ENCODE results near the gene RMND5B.

Gene RMND5B

DNA sequence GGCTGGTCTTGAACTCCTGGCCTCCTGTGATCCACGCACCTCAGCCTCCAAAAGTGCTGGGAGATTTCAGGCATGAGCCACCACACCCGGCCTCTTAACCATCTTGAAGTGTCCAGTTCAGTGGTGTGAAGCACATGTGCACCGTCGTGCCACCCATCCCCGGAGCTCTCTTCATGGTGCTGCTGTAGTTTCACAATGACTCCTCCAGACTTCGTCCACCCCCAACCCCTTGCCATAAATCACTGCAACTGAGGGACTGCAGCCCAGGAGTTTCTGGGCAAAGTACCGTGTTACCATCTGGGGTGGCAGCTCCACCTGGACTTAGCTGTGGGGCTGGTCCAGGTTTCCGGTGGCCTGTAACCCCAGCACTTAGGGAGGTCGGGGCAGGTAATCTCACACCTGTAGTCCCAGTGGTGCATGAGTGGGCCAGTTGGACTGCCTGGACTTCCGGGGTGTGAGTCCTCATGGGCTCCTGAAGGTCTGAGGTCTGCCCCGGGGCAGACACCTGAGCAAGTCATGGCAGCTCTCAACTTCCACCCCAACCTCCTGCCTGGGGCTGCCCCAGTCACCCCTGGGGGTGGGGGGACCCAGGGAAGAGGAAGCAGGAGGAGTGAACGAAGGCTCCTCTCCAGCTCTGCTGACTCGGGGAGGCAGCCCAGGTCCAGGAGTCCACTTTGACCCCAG is 24.1 kb upstream of the RMND5B start:
- H3K27ac Mint-ChIP-seq: no peak overlapping the region
- no peaks in the 10 kb centered on the region for H3K9me3 Mint-ChIP-seq
- peaks cover 55% of the 10 kb centered on the region for H3K27me3 Mint-ChIP-seq
- no peaks in the 10 kb centered on the region for H3K36me3 Mint-ChIP-seq (ENCODE audit: low read depth)
- peaks cover 24% of the 10 kb centered on the region for H3K4me1 Mint-ChIP-seq (ENCODE audit: low read depth)
- intact Hi-C loops (cut with micrococcal nuclease): no loop called here
- no peak overlapping the region for H3K4me3 Mint-ChIP-seq

DNA sequence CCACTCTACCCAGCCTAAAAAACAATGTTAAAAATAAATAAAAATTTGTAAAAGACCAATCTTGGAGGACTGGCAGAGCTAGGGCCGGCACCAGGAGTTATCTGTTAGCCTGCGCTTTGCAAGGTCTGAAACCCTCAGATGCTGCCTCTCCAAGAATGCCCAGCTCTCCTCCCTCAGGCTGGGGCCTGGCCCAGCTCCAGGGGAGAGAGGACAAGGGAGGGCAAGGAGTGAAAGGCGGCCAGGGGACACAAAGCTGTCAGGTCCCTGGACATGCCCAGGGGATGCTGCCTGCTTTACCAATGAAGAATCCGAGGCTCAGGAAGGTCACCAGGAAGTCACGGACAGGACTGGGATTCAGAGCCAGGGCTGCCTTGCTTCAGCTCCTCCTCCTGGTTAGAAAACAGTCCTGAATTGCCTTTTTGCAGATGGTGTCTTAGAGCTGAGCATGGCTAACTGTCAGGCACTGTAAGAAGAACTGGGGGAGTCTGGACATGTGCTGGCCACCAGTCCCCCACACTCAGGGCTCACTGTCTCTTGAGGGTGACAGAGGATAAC is 23.0 kb upstream of the RMND5B start:
- H3K27me3 Mint-ChIP-seq: peaks cover 62% of the 10 kb centered on the region
- H3K4me3 Mint-ChIP-seq: no peak overlapping the region
- H3K36me3 Mint-ChIP-seq (ENCODE audit: low read depth): no peaks in the 10 kb centered on the region
- H3K9me3 Mint-ChIP-seq: no peaks in the 10 kb centered on the region
- intact Hi-C loops (cut with micrococcal nuclease): no loop called here
- H3K27ac Mint-ChIP-seq: no peak overlapping the region
- H3K4me1 Mint-ChIP-seq (ENCODE audit: low read depth): peaks cover 25% of the 10 kb centered on the region

DNA sequence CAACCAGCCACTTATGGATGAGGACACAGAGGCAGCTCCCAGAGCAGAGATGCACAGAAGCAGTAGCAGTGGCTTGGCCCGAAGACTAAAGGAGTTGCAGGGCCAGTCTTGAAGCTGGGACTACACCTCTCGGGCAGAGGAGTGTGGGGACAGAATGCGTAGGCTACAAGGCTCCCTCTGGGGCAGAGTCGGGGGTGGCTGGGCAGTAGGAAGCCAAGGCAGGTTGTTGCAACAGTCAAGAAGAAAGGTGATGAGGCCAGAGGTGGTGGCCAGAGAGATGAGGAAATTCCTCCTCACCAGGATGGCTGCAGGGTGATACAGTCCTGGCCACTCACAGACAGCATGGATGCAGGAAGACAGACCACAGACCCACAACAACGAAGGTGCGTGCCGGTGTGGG is 22.4 kb upstream of the RMND5B start:
- Mint-ChIP-seq H3K36me3 (ENCODE audit: low read depth) (no peaks in the 10 kb centered on the region), H3K27ac (no peak overlapping the region), H3K4me3 (no peak overlapping the region), H3K4me1 (ENCODE audit: low read depth) (peaks cover 28% of the 10 kb centered on the region), H3K9me3 (no peaks in the 10 kb centered on the region), H3K27me3 (peaks cover 65% of the 10 kb centered on the region)
- intact Hi-C loops (cut with micrococcal nuclease): no loop called here

DNA sequence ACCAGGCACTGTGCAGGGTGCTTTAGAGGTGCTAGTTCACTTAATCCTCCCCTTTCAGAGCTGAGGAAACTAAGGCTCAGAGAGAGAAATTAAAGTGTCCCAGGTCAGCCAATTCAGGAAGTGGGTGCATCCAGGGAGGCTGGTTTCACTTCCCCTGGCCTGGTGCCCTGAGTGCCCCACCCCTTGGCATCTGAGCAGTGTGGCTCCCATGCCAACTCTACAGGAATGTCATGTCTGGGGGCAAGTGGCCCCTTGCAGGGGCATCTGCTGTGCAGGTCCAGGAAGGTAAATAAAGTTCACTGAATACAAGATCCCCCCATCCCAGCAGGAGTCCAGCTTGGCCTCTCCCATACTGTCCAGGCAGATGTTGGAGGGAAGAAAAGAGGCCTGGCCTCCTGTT is 21.8 kb upstream of the RMND5B start:
- H3K27me3 Mint-ChIP-seq: peaks cover 64% of the 10 kb centered on the region
- H3K4me1 Mint-ChIP-seq (ENCODE audit: low read depth): peaks cover 30% of the 10 kb centered on the region
- H3K9me3 Mint-ChIP-seq: no peaks in the 10 kb centered on the region
- no peak overlapping the region for H3K4me3 Mint-ChIP-seq
- H3K36me3 Mint-ChIP-seq (ENCODE audit: low read depth): no peaks in the 10 kb centered on the region
- H3K27ac Mint-ChIP-seq: no peak overlapping the region
- intact Hi-C loops (cut with micrococcal nuclease): no loop called here

DNA sequence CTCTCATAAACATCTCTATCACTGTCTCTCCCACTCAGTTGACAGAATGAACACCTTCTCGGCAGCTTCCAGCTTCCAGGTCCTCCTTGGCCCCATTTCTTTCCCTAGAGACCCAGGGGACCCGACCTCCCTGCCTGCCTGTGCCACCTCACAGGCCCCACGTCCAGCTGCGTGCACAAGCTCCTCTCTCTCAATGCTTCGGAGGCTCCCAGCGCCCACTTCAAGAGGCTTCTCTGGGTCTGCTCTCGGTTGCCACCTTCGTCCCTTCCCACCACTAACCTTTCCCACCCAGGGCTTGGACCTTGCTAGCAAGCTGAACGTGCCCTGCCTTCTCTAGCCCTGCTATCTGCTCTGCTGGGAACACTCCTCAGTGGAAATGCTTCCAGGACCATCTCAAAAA is 20.3 kb upstream of the RMND5B start:
- no peaks in the 10 kb centered on the region for H3K9me3 Mint-ChIP-seq
- peaks cover 37% of the 10 kb centered on the region for H3K4me1 Mint-ChIP-seq (ENCODE audit: low read depth)
- peaks cover 71% of the 10 kb centered on the region for H3K27me3 Mint-ChIP-seq
- H3K27ac Mint-ChIP-seq: no peak overlapping the region
- no peak overlapping the region for H3K4me3 Mint-ChIP-seq
- intact Hi-C loops (cut with micrococcal nuclease): no loop called here
- H3K36me3 Mint-ChIP-seq (ENCODE audit: low read depth): no peaks in the 10 kb centered on the region

DNA sequence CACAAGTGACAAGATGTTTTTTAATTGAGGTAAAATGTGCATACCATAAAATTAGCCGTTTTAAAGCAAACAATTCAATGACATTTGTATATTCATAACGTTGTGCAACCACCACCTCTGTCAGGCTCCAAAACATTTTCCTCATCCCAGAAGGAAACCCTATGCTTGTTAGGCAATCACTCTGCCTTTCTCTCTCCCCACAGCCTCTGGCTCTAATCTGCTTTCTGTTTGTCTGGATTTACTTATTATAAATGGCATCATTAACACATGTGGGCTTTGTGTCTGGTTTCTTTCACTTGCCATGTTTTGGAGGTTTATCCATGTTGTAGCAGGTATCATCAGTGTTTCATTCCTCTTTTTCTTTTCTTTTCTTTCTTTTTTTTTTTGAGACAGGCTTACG is 18.9 kb upstream of the RMND5B start:
- no peaks in the 10 kb centered on the region for H3K36me3 Mint-ChIP-seq (ENCODE audit: low read depth)
- H3K27ac Mint-ChIP-seq: no peak overlapping the region
- no peaks in the 10 kb centered on the region for H3K9me3 Mint-ChIP-seq
- H3K4me1 Mint-ChIP-seq (ENCODE audit: low read depth): peaks cover 51% of the 10 kb centered on the region
- intact Hi-C loops (cut with micrococcal nuclease): no loop called here
- H3K27me3 Mint-ChIP-seq: peaks cover 74% of the 10 kb centered on the region
- H3K4me3 Mint-ChIP-seq: no peak overlapping the region

DNA sequence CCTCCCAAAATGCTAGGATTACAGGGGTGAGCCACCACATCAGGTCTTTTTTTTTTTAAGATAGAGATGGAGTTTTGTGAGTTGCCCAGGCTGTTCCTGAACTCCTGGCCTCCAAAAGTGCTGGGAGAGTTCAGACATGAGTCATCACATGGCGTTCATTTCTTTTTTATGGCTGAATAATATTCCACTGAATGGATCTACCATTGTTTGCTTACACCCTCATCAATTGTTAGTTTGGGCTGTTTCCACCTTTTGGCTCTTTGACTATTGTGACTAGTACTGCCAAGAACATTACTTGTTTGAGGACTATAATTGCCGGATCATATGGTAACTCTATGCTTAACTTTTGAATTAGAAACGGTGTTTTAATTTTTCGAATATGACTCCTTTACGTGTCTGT is 18.3 kb upstream of the RMND5B start:
- Mint-ChIP-seq H3K4me3 (peak overlapping the region; percentile 58), H3K36me3 (ENCODE audit: low read depth) (no peaks in the 10 kb centered on the region), H3K9me3 (no peaks in the 10 kb centered on the region), H3K27ac (no peak overlapping the region), H3K27me3 (peaks cover 77% of the 10 kb centered on the region), H3K4me1 (ENCODE audit: low read depth) (peaks cover 52% of the 10 kb centered on the region)
- intact Hi-C loops (cut with micrococcal nuclease): no loop called here

DNA sequence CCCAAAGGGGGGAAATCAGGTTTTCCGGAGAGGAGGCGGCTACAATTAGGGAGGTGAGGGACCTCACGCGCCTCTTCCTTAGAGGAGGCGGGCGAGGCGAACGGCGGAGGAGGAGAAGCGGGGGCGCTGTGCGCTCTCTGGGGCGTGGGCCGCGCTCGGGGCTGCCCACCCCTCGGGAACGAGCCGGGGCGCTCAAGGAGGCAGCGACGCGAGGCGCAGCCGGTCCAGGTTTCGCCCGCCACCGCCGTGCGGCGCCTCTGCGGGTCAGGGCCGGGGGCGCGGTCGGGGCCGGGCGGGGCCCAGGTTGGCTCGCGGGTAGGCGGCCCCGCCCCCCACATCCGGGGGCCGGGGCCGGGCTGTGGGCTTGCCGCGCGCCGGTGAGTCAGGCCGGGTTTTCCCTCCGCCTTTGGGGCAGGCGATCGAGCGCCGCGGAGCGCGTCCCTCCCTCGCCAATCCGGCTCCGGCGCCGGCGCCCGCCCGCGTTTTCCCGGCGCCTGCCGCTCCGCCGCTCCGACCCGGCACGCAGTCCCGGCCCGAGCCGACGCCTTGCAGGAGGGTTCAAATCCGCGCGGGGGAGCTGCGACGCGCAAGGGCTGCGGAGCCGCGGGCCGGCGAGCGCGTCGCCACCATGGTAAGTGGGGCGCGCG is 17.6 kb upstream of the RMND5B start, which contains the start of gene N4BP3:
Gene N4BP3 (plus strand): TSS at position 392 of the 647 bp plus-strand sequence. CDS start 6,052 bp downstream, outside the sequence.
- Mint-ChIP-seq H3K27me3 (peaks cover 77% of the 10 kb centered on the region), H3K36me3 (ENCODE audit: low read depth) (no peaks in the 10 kb centered on the region), H3K9me3 (no peaks in the 10 kb centered on the region), H3K27ac (no peak within 1 kb of the TSS), H3K4me3 (peak within 1 kb of the TSS; percentile 72), H3K4me1 (ENCODE audit: low read depth) (peaks cover 47% of the 10 kb centered on the region)
- intact Hi-C loops (cut with micrococcal nuclease): no loop called here

DNA sequence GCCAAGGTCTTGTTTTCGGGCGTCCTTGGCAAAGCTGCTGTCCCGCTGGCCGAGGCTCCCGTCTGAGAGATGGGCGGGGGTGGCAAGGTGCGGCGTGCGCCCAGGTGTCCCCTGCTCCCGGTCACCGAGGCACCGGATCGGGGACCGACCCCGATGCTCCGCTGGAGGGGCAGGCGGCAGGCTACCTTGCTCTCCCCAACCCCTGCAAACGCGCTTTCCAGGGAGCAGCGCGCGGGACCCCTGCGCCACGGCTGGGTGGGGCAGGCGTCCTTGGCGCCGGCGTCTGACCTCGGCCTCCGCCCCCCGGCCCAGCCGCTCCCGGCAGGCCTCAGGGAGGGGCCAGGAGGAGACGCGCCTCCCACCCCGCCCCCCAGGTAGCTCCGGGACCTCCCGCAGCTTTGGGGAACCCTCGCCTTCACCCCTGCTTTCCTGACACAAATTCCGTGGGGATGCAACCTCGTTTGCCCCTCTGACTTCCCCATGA is 16.9 kb upstream of the RMND5B start:
- H3K36me3 Mint-ChIP-seq (ENCODE audit: low read depth): no peaks in the 10 kb centered on the region
- intact Hi-C loops (cut with micrococcal nuclease): no loop called here
- no peaks in the 10 kb centered on the region for H3K9me3 Mint-ChIP-seq
- H3K27me3 Mint-ChIP-seq: peaks cover 77% of the 10 kb centered on the region
- no peak overlapping the region for H3K27ac Mint-ChIP-seq
- peaks cover 41% of the 10 kb centered on the region for H3K4me1 Mint-ChIP-seq (ENCODE audit: low read depth)
- peak overlapping the region; percentile 72 for H3K4me3 Mint-ChIP-seq

DNA sequence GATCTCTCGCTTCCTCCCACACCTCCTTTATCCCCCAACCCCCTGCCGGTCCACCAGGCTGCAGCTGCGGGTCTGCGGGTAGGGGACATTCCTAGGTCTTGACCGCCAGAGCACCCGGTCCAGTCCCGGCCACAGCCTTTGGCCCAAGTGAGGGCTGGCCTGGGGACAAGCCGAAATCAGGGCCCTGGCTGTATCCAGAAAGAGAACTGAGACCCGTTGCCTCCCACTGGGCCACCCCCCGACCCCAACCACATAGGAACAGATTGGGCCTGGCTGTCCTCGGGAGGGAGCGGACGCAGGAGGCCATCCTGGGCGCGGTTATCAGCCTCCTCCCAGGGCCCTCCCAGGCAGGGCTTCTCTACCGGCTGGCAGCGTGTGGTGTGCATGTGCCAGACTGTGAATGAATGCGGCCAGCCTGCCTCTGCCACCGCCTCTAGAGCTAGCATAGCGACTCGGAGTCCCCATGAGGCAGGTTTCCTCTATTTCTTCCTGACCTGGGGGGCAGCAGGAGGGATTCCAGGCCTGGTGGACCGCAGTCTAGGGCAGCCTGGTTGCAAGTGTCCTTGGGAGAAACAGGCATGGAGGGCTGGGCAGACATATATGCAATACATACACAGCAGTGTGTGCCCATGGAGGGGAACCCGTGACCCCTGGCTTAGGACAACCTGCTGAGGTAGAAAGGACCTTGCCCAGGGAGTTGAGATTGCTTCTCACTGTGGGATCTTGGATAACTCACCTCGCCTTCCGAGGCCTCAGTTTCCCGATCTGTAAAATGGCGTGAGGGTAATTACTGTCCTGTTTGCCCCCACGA is 16.3 kb upstream of the RMND5B start:
- H3K9me3 Mint-ChIP-seq: no peaks in the 10 kb centered on the region
- H3K27me3 Mint-ChIP-seq: peaks cover 83% of the 10 kb centered on the region
- intact Hi-C loops (cut with micrococcal nuclease): no loop called here
- H3K4me1 Mint-ChIP-seq (ENCODE audit: low read depth): peaks cover 37% of the 10 kb centered on the region
- no peaks in the 10 kb centered on the region for H3K36me3 Mint-ChIP-seq (ENCODE audit: low read depth)
- H3K27ac Mint-ChIP-seq: no peak overlapping the region
- H3K4me3 Mint-ChIP-seq: peak overlapping the region; percentile 72

DNA sequence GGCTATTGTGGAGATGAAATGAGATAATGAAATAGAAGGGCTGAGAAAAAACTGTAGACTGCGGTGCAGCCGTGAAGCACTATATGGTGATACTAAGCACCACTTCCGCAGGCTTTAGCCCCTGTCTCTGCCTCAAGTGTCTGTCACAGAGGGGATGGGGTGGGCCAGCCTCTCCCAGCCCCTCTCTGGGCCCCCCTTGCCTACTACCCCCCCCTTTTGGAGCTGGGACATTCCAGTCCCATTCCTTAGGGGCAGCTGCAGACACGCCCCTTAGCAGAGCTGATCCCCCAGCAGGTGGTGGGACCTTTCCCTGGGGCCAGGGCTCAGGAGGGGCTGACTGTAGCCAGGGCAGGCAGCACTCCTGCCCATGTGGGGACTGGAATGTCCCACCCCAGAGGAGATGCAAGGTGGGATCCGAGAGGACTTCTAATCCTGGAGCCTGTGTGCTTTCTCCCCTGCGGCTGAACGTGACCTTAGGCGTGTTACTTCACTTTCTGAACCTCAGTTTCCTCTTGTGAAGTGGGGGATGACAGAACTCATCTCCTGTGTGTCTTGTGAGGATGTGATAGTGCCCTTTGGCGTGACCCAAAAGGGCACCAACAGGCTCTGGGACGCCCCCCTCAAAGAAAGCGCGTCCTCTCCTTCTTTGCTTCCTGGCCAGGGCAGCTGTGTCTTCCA is 15.5 kb upstream of the RMND5B start:
- Mint-ChIP-seq H3K9me3 (no peaks in the 10 kb centered on the region), H3K4me3 (no peak overlapping the region), H3K4me1 (ENCODE audit: low read depth) (peaks cover 37% of the 10 kb centered on the region), H3K27ac (no peak overlapping the region), H3K36me3 (ENCODE audit: low read depth) (no peaks in the 10 kb centered on the region), H3K27me3 (peaks cover 80% of the 10 kb centered on the region)
- intact Hi-C loops (cut with micrococcal nuclease): no loop called here

DNA sequence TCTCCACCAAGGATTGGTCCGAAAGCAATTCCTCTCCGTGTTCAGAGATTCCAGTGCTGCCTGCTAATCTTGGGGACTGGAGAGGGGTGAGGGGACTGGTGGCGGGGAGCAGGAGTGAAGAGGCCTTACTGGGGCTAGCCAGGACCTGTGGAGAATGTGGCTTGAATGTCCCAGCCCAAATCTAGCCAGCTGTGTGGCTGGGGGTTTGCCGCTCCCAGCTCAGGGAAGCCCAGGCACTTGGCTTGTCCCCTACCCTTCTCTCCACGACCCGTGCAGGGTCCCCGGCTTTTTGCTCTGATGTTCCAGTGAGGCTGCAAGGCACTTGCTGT is 15.0 kb upstream of the RMND5B start:
- Mint-ChIP-seq H3K4me3 (no peak overlapping the region), H3K27ac (no peak overlapping the region), H3K9me3 (no peaks in the 10 kb centered on the region), H3K27me3 (peaks cover 80% of the 10 kb centered on the region), H3K4me1 (ENCODE audit: low read depth) (peaks cover 37% of the 10 kb centered on the region), H3K36me3 (ENCODE audit: low read depth) (no peaks in the 10 kb centered on the region)
- intact Hi-C loops (cut with micrococcal nuclease): no loop called here

DNA sequence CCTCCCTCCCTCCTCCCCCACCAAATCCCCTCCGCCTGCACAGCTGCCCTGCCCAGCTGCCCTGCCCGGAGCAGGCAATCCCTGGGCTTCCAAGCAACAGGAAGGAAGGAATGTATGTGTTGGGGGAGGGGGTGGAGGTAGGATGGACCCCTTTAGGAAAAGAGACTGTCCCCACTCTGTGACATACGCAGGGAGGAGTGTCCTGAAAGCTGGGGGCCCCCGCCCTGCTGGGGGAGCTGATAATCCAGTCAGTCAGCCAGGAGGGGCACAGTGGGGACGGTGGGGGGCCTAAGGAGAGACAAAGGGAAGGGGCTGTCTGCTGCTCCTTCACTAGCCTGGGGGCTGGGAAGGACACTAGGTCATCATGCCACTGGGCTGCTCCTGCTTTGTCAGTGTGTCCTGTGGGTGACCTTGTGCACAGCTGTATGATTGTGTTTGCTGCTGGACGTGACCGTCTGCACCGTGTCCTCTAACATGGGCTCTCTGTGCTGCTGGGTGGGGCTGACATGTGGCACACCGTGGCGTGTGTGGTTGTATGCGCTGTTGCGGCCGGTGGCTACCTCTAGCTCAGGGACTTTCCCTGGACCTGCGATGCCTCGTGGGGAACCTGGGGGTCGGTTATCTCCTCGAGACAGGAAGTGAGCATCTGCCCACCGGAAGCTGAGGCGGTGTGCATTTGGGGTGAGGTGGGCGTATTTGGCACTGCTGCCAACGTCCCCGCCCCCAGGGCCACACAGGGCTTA is 14.5 kb upstream of the RMND5B start:
- H3K4me1 Mint-ChIP-seq (ENCODE audit: low read depth): peaks cover 37% of the 10 kb centered on the region
- H3K27ac Mint-ChIP-seq: no peak overlapping the region
- no peaks in the 10 kb centered on the region for H3K9me3 Mint-ChIP-seq
- H3K36me3 Mint-ChIP-seq (ENCODE audit: low read depth): no peaks in the 10 kb centered on the region
- intact Hi-C loops (cut with micrococcal nuclease): no loop called here
- peaks cover 80% of the 10 kb centered on the region for H3K27me3 Mint-ChIP-seq
- H3K4me3 Mint-ChIP-seq: no peak overlapping the region

Measured in dendritic cell treated with granulocyte-macrophage colony-stimulating factor and Interleukin-4, amounts not matched to agents 40 ng/mL and 50 ng/mL, for 4 days (primary cell).